HepG2 (cell line): Measurements from ENCODE around the gene URB1. TPM values are rescaled to one million over a fixed set of nuclear protein-coding genes. Genes with fewer than 3 reads are reported as not detected.

Experiments used
- ATAC-seq: fragments of 200-7000 bp; cut with Tn5 transposase; 3 replicates; pipeline ENCODE4 v1.9.1; 2020; ENCODE audit warnings: mild to moderate bottlenecking, moderate library complexity
- BruUV-seq: library from RNA; stranded (reverse); fragments of 400-500 nt; replicated peaks from 2 replicates; lab custom pipeline; 2021; lab: Mats Ljungman, UMichigan
- CTCF ChIA-PET: fragments of 300-600 bp; formaldehyde crosslinking; extraction: SDS; loops from one replicate; lab custom pipeline; 2021; ENCODE audit warnings: low total read pairs, inconsistent platforms, low intra/inter-chr PET ratio; lab: Yijun Ruan, JAX
- POLR2A ChIA-PET: fragments of 350-600 bp; sonication (Branson Sonifier 250); formaldehyde crosslinking; loops from one replicate; lab custom pipeline; 2020; ENCODE audit warnings: antibody characterized with exemption, inconsistent platforms; lab: Yijun Ruan, JAX
- DNase-seq: peaks from one replicate; pipeline ENCODE4 v3.0.0-alpha.2; 2015; ENCODE audit warnings: low spot score
- FAIRE-seq: peaks from 3 replicates; lab custom pipeline; 2011; peaks lifted over from hg19 to GRCh38; lab: Jason Lieb, UNC
- H2AFZ ChIP-seq: one replicate; pipeline ENCODE4 v1.6.1; 2011; ENCODE audit warnings: low read length, inconsistent platforms
- H3K27ac ChIP-seq: fragments of 300-600 bp; 3 replicates; pipeline ENCODE4 v1.8.0; 2011; ENCODE audit warnings: mixed run types, mild to moderate bottlenecking, mixed read lengths, low read length, inconsistent platforms; ENCODE audit not compliant: insufficient read depth; ENCODE audit errors: extremely low read length
- H3K27me3 ChIP-seq, 2 experiments: fragments of 200-600 bp in 1 of 2; 2 replicates in 1 of 2; 3 replicates in 1 of 2; pipeline versions ENCODE4 v1.6.0 to v1.8.0; 2011; ENCODE audit warnings: low read length in 2 of 2, mild to moderate bottlenecking in 2 of 2, moderate library complexity in 2 of 2, inconsistent platforms in 1 of 2; ENCODE audit not compliant: insufficient read depth in 2 of 2, control insufficient read depth in 1 of 2
- H3K36me3 ChIP-seq, 2 experiments: fragments of 200-600 bp in 1 of 2; replicated peaks in 1 of 2; 2 replicates in 1 of 2; 3 replicates in 1 of 2; pipeline versions ENCODE4 v1.5.1 to v1.8.0; 2011; ENCODE audit warnings: low read length in 2 of 2, inconsistent platforms in 1 of 2; ENCODE audit not compliant: insufficient read depth in 2 of 2, control insufficient read depth in 1 of 2
- H3K4me1 ChIP-seq: 2 replicates; pipeline ENCODE4 v1.5.1; 2012; ENCODE audit warnings: low read length, inconsistent platforms; ENCODE audit not compliant: insufficient read depth
- H3K4me2 ChIP-seq: 2 replicates; pipeline ENCODE4 v1.6.0; 2011; ENCODE audit warnings: low read depth, low read length, inconsistent platforms
- H3K4me3 ChIP-seq, 3 experiments: fragments of 200-600 bp in 1 of 3; sonication (generic), shearing (Covaris generic) in 1 of 3; replicated peaks in 1 of 3; 2 replicates each; pipeline ENCODE4 v1.5.1; 2011 to 2016; ENCODE audit warnings: low read length in 3 of 3, inconsistent platforms in 2 of 3, low read depth in 2 of 3, mild to moderate bottlenecking in 2 of 3, control low read depth in 1 of 3, mixed read lengths in 1 of 3; ENCODE audit not compliant: insufficient read depth in 1 of 3
- H3K79me2 ChIP-seq: one replicate; pipeline ENCODE4 v1.6.1; 2011; ENCODE audit warnings: low read length, inconsistent platforms; ENCODE audit not compliant: insufficient read depth
- H3K9ac ChIP-seq: 2 replicates; pipeline ENCODE4 v1.6.0; 2011; ENCODE audit warnings: mild to moderate bottlenecking, low read depth, low read length, inconsistent platforms; ENCODE audit not compliant: insufficient read depth
- H3K9me3 ChIP-seq: 2 replicates; pipeline ENCODE4 v1.5.1; 2012; ENCODE audit warnings: mild to moderate bottlenecking, low read length
- H4K20me1 ChIP-seq: 2 replicates; pipeline ENCODE4 v1.6.0; 2011; ENCODE audit warnings: inconsistent platforms, mild to moderate bottlenecking, low read length, moderate library complexity; ENCODE audit not compliant: insufficient read depth
- DZIP1 ChIP-seq: sonication (generic); formaldehyde crosslinking; IDR thresholded peaks from 2 replicates; pipeline ENCODE4 v1.5.0; 2020; ENCODE audit warnings: mild to moderate bottlenecking, missing genetic modification reagents
- MYNN ChIP-seq: sonication (generic); formaldehyde crosslinking; IDR thresholded peaks from 2 replicates; pipeline ENCODE4 v1.4.0; 2020; ENCODE audit warnings: mild to moderate bottlenecking, low read depth, missing genetic modification reagents
- RBAK ChIP-seq: sonication (generic); formaldehyde crosslinking; IDR thresholded peaks from 2 replicates; pipeline ENCODE4 v1.5.1; 2020; ENCODE audit warnings: mild to moderate bottlenecking, missing genetic modification reagents
- TP53 ChIP-seq: sonication (generic); formaldehyde crosslinking; conservative IDR thresholded peaks from 2 replicates; pipeline ENCODE4 v1.4.0; 2020; ENCODE audit warnings: missing genetic modification reagents
- YEATS4 ChIP-seq: sonication (generic); formaldehyde crosslinking; IDR thresholded peaks from 2 replicates; pipeline ENCODE4 v1.4.0; 2020; ENCODE audit warnings: missing genetic modification reagents, borderline replicate concordance
- ZNF296 ChIP-seq: sonication (generic); formaldehyde crosslinking; conservative IDR thresholded peaks from 2 replicates; pipeline ENCODE4 v1.5.0; 2020; ENCODE audit warnings: mild to moderate bottlenecking, missing genetic modification reagents
- ZNF878 ChIP-seq: sonication (generic); formaldehyde crosslinking; IDR thresholded peaks from 2 replicates; pipeline ENCODE4 v1.8.1; 2023; ENCODE audit warnings: mild to moderate bottlenecking, missing genetic modification reagents, moderate library complexity
- whole genome bisulfite sequencing: methylation state at CpG from one replicate; pipeline ENCODE4 v1.1.6; 2017; ENCODE audit warnings: low lambda C conversion rate; 5-methylcytosine and 5-hydroxymethylcytosine counted together
- in situ Hi-C: cut with HindIII; loops from 2 replicates; pipeline ENCODE4 v1.10.0; 2017; ENCODE audit warnings: low pct_unique_long_range_greater_than_20kb; ENCODE audit not compliant: extremely low pct_ligation_motif_present
- intact Hi-C: fragments of 100-400 bp; cut with micrococcal nuclease; formaldehyde crosslinking; loops from one replicate; pipeline ENCODE4 v1.10.0; 2022; ENCODE audit not compliant: unreplicated experiment
- polyA plus RNA-seq, 8 experiments: library from polyadenylated mRNA; depleted of rRNA in 3 of 8; stranded (reverse) in 7 of 8; unstranded in 1 of 8; fragments of >200 nt; fragmentation: Illumina TruSeq in 4 of 8; extraction: Trizol in 4 of 8; gene quantifications; 2 replicates each; pipeline versions ENCODE4 v1.2.1 to v1.2.3, GENCODE V29; 2011 to 2016; ENCODE audit warnings: low read depth in 4 of 8, missing spikeins in 1 of 8, mixed read lengths in 1 of 8; ENCODE audit not compliant: insufficient read depth in 1 of 8
- total RNA-seq, 5 experiments: library from RNA; depleted of rRNA; stranded (reverse); fragments of >200 nt; fragmentation: Illumina TruSeq; extraction: Trizol; gene quantifications; 2 replicates each; pipeline ENCODE4 v1.2.3, GENCODE V29; 2016; ENCODE audit warnings: low read depth in 1 of 5
- TF ChIP-seq, protein P1 (sequence below): fragments of 450-650 bp; IDR thresholded peaks from 2 replicates; pipeline ENCODE4 v1.6.1; 2017; ENCODE audit warnings: mild to moderate bottlenecking

Gene URB1
- total and polyA plus RNA-seq, 2 of the 13 experiments (the other 11 are each of a cell fraction or from before 2014, with no cell fraction given), result 4.5 to 16.7 TPM

DNA sequence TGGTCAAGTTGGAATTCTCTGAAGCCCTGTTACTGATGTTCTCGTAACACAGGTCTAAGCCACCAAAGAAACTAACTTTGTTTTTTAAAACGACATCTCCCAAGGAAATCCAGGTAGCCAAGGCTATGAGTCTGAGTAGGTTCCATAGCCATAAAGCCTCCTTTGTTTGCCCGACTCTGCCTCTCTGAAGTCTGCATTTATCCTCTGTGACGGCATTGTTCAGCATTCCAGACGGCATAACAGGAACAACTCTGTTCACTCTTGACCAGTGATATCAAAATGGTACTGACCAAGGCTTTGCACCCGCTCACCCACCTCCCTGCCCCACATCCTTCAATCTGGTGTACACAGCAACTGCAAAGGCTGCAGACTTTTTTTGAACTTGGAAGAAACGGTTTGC, 14.8 kb downstream of the URB1 start:
- H3K27ac ChIP-seq, result no peak overlapping the region
- H3K4me3 ChIP-seq, result no peak overlapping the region
- no peak overlapping the region for H3K9ac ChIP-seq
- no peaks in the 10 kb centered on the region for H4K20me1 ChIP-seq
- CTCF ChIA-PET, result no interaction called here
- ATAC-seq (no peak), DNase-seq (no peak), FAIRE-seq (no peak)
- in situ Hi-C loops (no loop called here), intact Hi-C loops (no loop called here)
- no peaks in the 10 kb centered on the region for H3K79me2 ChIP-seq
- TF ChIP-seq, protein P1, sequence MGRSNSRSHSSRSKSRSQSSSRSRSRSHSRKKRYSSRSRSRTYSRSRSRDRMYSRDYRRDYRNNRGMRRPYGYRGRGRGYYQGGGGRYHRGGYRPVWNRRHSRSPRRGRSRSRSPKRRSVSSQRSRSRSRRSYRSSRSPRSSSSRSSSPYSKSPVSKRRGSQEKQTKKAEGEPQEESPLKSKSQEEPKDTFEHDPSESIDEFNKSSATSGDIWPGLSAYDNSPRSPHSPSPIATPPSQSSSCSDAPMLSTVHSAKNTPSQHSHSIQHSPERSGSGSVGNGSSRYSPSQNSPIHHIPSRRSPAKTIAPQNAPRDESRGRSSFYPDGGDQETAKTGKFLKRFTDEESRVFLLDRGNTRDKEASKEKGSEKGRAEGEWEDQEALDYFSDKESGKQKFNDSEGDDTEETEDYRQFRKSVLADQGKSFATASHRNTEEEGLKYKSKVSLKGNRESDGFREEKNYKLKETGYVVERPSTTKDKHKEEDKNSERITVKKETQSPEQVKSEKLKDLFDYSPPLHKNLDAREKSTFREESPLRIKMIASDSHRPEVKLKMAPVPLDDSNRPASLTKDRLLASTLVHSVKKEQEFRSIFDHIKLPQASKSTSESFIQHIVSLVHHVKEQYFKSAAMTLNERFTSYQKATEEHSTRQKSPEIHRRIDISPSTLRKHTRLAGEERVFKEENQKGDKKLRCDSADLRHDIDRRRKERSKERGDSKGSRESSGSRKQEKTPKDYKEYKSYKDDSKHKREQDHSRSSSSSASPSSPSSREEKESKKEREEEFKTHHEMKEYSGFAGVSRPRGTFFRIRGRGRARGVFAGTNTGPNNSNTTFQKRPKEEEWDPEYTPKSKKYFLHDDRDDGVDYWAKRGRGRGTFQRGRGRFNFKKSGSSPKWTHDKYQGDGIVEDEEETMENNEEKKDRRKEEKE, result no peak
- TF ChIP-seq DZIP1 (CRISPR knock-in tag), result no peak
- TF ChIP-seq TP53 (CRISPR knock-in tag), result no peak
- no peak for TF ChIP-seq ZNF878 (CRISPR knock-in tag)
- no peak for TF ChIP-seq MYNN (CRISPR knock-in tag)
- no peak for TF ChIP-seq YEATS4 (CRISPR knock-in tag)
- no peak for TF ChIP-seq RBAK (CRISPR knock-in tag)
- TF ChIP-seq ZNF296 (CRISPR knock-in tag), result no peak
- H3K4me2 ChIP-seq, result no peak overlapping the region
- no peaks in the 10 kb centered on the region for H3K9me3 ChIP-seq
- WGBS, result 90% methylated on average over 7 of the region's 7 CpGs
- peaks cover 20 to 91% of the 10 kb centered on the region in 2 experiments for H3K36me3 ChIP-seq
- POLR2A ChIA-PET, result no interaction called here
- no peaks in the 10 kb centered on the region for H3K4me1 ChIP-seq
- H3K27me3 ChIP-seq, result no peaks in the 10 kb centered on the region
- no peak overlapping the region for H2AFZ ChIP-seq
- no TSS peak for BruUV-seq
